Panc1 (cell line): ENCODE results near the gene PLA1A. TPM values are rescaled to one million over a fixed set of nuclear protein-coding genes. Genes with fewer than 3 reads are reported as not detected.

Experiments used
- ATAC-seq: fragments of 200-7000 bp; cut with Tn5 transposase; 2 replicates; pipeline ENCODE4 v1.9.1; 2020; ENCODE audit warnings: mild to moderate bottlenecking, moderate library complexity
- BruUV-seq: library from RNA; stranded (reverse); fragments of 400-500 nt; replicated peaks from 2 replicates; lab custom pipeline; 2021; lab: Mats Ljungman, UMichigan
- CTCF ChIA-PET: fragments of 300-600 bp; sonication (Branson Sonifier 250); formaldehyde crosslinking; loops from one replicate; lab custom pipeline; 2022; ENCODE audit warnings: antibody characterized with exemption; lab: Charles Lee
- POLR2A ChIA-PET: fragments of 300-600 bp; sonication (Branson Sonifier 250); formaldehyde crosslinking; loops from one replicate; lab custom pipeline; 2022; ENCODE audit warnings: antibody characterized with exemption; lab: Charles Lee
- DNase-seq: peaks from one replicate; pipeline ENCODE4 v3.0.0-alpha.2; 2010; ENCODE audit warnings: low read depth, low spot score
- H3K27ac ChIP-seq: 2 replicates; pipeline ENCODE4 v1.5.1; 2011; ENCODE audit warnings: mild to moderate bottlenecking, low read length, inconsistent platforms
- H3K27me3 ChIP-seq: fragments of 200-500 bp; sonication (Bioruptor generic); 2 replicates; pipeline ENCODE4 v1.6.0; 2014; ENCODE audit warnings: low read length, inconsistent platforms; ENCODE audit not compliant: control insufficient read depth, insufficient read depth
- H3K36me3 ChIP-seq: fragments of 200-500 bp; sonication (Bioruptor generic); 2 replicates; pipeline ENCODE4 v1.5.1; 2014; ENCODE audit warnings: inconsistent platforms, mild to moderate bottlenecking, low read length, moderate library complexity; ENCODE audit not compliant: control insufficient read depth, insufficient read depth
- H3K4me1 ChIP-seq: 2 replicates; pipeline ENCODE4 v1.5.1; 2011; ENCODE audit warnings: inconsistent platforms, mild to moderate bottlenecking, low read length, moderate library complexity; ENCODE audit not compliant: control insufficient read depth, insufficient read depth
- H3K4me3 ChIP-seq, 2 experiments: 2 replicates each; pipeline ENCODE4 v1.5.1; 2011 to 2012; ENCODE audit warnings: low read depth in 2 of 2, low read length in 2 of 2, mild to moderate bottlenecking in 2 of 2, inconsistent platforms in 1 of 2, moderate library complexity in 1 of 2
- H3K9me3 ChIP-seq: fragments of 200-500 bp; sonication (Bioruptor generic); 2 replicates; pipeline ENCODE4 v1.5.1; 2014; ENCODE audit warnings: low read depth, mild to moderate bottlenecking, inconsistent platforms, low read length, moderate library complexity; ENCODE audit not compliant: control insufficient read depth, insufficient read depth
- CTCF ChIP-seq: fragments of 450-650 bp; IDR thresholded peaks from 2 replicates; pipeline ENCODE4 v1.5.1; 2017; ENCODE audit warnings: mild to moderate bottlenecking
- POLR2AphosphoS5 ChIP-seq: IDR thresholded peaks from 2 replicates; pipeline ENCODE4 v1.6.1; 2012; ENCODE audit warnings: mild to moderate bottlenecking, low read depth, low read length, moderate library complexity
- REST ChIP-seq, 2 experiments: IDR thresholded peaks; 2 replicates each; pipeline ENCODE4 v1.6.1; 2011 to 2012; ENCODE audit warnings: low read depth in 2 of 2, control low read depth in 1 of 2, low read length in 1 of 2, mild to moderate bottlenecking in 1 of 2, moderate library complexity in 1 of 2; ENCODE audit not compliant: insufficient read depth in 1 of 2
- SIN3A ChIP-seq: IDR thresholded peaks from 2 replicates; pipeline ENCODE4 v1.6.1; 2012; ENCODE audit warnings: low read depth, mild to moderate bottlenecking, low read length, moderate library complexity, borderline replicate concordance; ENCODE audit not compliant: insufficient read depth
- TCF7L2 ChIP-seq: IDR thresholded peaks from 2 replicates; pipeline ENCODE4 v1.6.1; 2011; ENCODE audit warnings: mild to moderate bottlenecking, low read depth, low read length, inconsistent platforms
- in situ Hi-C: cut with HindIII; loops from 2 replicates; pipeline ENCODE4 v1.10.0; 2016; ENCODE audit warnings: low sequenced_read_pairs, low pct_unique_long_range_greater_than_20kb
- intact Hi-C: fragments of 100-400 bp; cut with micrococcal nuclease; formaldehyde crosslinking; loops from one replicate; pipeline ENCODE4 v1.10.0; 2022; ENCODE audit not compliant: unreplicated experiment
- total RNA-seq: library from RNA; stranded (reverse); gene quantifications from one replicate; pipeline ENCODE4 v1.2.1, GENCODE V29; 2021; ENCODE audit not compliant: unreplicated experiment

PLA1A gene
- total RNA-seq, 1 experiment from 2014 or later: not detected

GRCh38 chr3:119672776-119673175 is 75.1 kb downstream of the PLA1A start:
- BruUV-seq: no TSS peak
- H3K27me3 ChIP-seq: no peaks in the 10 kb centered on the region
- DNase-seq (no peak), ATAC-seq (no peak)
- in situ Hi-C loops (no loop called here), intact Hi-C loops (no loop called here)
- no peaks in the 10 kb centered on the region for H3K9me3 ChIP-seq
- H3K4me3 ChIP-seq: no peak overlapping the region
- H3K4me1 ChIP-seq: peaks cover 17% of the 10 kb centered on the region
- H3K36me3 ChIP-seq: peaks cover 47% of the 10 kb centered on the region
- CTCF ChIA-PET: no interaction called here
- TF ChIP-seq REST (IDR thresholded peaks at IDR 0.05; ENCODE audit: insufficient read depth in 1 of 2, low read depth in 2 of 2, low read length in 1 of 2): no peak
- no peak for TF ChIP-seq POLR2AphosphoS5
- TF ChIP-seq TCF7L2: no peak
- no peak for TF ChIP-seq SIN3A
- TF ChIP-seq CTCF: no peak
- POLR2A ChIA-PET: no interaction called here
- no peak overlapping the region for H3K27ac ChIP-seq

- peaks cover 38% of the 10 kb centered on the region for H3K36me3 ChIP-seq
- no peaks in the 10 kb centered on the region for H3K9me3 ChIP-seq
- peaks cover 18% of the 10 kb centered on the region for H3K4me1 ChIP-seq
- H3K27me3 ChIP-seq: no peaks in the 10 kb centered on the region
- DNase-seq: no peak
- CTCF ChIA-PET: no interaction called here
- H3K27ac ChIP-seq: no peak overlapping the region
- in situ Hi-C loops (no loop called here), intact Hi-C loops (no loop called here)
- ATAC-seq: no peak
- H3K4me3 ChIP-seq: no peak overlapping the region
- no TSS peak for BruUV-seq
- no peak for TF ChIP-seq POLR2AphosphoS5
- no peak for TF ChIP-seq TCF7L2
- TF ChIP-seq REST (IDR thresholded peaks at IDR 0.05; ENCODE audit: insufficient read depth in 1 of 2, low read depth in 2 of 2, low read length in 1 of 2): no peak
- TF ChIP-seq SIN3A: no peak
- TF ChIP-seq CTCF: no peak
- POLR2A ChIA-PET: no interaction called here
These were observed 76.2 kb downstream of the PLA1A start for GRCh38 chr3:119673875-119674274.
